GM04504 (cell line): Measurements from ENCODE around the gene IGIP.

Experiments used
- DNase-seq: peaks from one replicate; pipeline ENCODE4 v3.0.0-alpha.2; 2012; ENCODE audit warnings: low read depth

Gene IGIP

DNA sequence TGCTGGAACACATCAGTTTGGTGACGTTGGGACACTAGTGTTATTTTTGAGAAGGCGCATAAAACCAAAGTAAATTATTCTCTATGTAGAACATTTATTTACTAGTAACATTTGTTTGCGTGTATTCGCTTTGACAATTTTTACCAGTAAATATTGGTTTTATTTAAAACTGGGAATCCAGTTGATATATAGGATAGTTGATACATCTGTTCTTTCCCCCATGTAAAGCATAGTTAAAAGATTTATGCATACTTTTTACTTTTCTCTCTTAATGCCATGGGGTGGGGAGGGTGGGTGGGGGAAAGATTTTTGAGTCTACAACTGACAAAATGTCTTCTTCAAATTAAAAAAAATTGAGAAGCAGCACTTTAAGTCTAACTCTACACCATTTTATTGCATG lies at the start of gene IGIP:
Gene IGIP (plus strand): TSS at position 301 of the 400 bp plus-strand sequence. CDS start 2,540 bp downstream, outside the sequence.
- no peak for DNase-seq

DNA sequence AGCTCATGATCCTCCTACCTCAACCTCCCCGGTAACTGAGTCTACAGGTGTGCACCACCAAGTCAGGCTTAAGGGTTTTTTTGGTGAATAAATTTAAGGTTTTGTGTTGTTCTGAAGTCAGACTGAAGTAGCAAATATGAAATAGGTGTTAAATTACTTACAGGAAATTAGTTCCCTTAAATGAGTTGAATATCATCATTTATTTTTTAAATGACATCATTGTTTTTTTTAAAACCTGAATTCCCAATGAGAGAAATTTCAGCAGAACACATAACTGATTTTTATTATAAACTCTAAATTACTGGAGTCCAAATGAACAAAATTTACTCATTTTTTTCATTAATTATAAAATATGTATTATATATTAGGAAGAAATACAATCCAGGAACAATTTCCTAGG lies 49.6 kb upstream of the IGIP start:
- no peak for DNase-seq

DNA sequence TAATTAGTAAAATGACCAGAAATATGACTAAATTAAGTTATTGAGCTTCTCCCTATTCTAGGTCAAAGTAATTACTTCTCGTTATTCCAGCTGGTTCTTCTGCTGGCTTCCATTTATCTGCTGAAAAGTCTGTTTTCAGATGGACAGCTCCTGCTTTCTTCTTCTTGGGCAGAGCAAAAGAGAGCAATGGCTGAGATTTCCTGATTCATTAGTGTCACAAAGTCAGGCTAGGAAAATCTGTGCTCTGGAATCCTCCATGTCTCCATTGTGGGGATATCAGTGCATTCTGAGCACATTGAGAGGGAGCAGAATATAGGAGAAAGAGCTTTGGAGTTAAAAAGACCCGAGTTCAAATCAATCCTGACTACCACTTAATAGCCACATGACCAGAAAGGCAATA lies 48.9 kb upstream of the IGIP start:
- DNase-seq, result no peak

DNA sequence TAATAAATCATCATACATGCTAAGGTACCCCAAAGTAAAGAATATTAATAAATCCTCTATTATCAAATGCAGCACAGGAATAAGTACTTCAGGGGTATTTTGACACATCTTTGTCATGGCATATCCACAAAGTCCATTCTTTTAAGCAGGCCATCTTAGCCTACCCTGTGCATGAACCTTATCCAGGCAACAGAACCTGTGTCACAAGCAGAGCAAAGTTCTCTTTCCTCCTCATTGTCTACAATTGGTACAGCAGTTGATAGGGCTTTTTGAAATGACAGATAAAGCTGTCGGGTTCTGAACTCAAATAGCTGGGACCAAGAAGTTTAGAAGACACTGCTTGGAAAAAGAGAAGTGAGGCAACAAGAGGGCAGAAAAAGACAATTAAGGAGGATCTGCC lies 42.6 kb upstream of the IGIP start:
- no peak for DNase-seq

DNA sequence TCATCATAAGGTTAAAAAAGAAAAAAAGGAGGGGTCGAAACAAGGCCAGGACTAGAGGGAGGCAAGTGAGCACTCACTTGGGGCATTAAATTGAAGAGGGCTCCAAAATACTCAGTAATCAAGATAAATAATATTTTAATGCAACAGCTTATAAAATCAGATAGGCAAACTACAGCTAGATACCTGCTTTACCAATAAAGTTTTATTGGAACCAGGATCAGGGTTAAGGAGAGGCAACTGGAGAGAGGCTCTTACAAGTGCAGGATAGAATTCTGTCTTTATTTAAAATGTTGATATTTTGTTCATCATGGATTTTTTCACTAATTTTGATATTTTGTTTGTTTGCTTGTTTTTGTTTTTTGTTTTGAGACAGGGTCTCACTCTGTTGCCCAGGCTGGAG lies 42.1 kb upstream of the IGIP start:
- DNase-seq, result no peak

DNA sequence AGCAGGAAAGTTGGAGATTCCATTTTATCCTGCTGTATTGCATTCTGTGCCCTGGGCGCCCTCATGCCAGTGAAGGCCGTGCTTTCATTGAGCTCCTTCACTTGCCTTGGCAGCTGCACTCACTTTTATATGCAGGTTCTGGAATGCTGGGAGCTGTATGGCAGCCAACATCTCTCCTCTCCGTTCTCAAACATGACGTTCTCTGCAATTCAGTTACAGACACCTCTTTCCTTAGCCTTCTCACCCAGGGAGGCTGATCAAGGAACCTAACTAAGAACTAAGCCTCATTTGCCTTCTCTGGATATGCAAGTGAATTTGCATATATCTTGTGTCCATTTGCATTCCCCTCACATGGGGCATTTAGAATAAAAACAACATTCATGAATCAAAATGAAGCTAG lies 41.2 kb upstream of the IGIP start:
- DNase-seq, result no peak

DNA sequence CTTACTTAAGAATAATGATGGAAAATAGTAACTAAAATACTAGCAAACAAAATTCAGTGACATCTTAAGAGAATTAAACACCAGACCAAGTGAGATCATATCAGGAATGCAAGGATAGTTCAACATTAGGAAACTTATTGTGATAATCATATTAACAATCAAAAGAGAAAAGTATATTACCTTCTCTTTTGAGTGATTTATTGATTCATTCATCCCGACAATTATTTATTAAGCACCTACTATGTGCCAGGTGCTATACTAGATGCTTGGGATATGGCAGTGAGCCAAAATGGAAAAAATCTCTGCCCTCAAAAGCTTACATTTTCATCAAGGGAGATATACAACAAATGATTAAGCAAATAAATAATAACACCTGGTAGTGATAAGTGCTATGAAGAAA lies 35.5 kb upstream of the IGIP start:
- DNase-seq, result no peak

DNA sequence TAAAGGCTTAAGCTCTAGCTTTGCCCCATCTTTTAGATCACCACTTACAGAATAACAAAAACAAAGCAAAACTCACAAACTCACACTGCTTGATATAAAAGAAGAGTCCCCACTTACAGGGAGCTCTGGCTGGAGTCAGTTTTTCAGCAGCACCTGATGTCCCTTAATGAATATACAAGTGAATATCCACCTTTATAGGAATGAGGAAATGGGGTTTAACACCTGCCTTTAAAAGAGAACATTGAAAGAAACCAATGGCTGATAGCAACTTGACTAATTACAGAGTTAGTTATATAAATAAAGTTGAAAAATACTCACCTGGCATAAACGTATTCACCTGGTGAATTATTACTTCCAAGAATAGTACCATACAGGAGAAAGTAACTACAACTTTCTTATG lies 32.6 kb upstream of the IGIP start:
- DNase-seq, result no peak

DNA sequence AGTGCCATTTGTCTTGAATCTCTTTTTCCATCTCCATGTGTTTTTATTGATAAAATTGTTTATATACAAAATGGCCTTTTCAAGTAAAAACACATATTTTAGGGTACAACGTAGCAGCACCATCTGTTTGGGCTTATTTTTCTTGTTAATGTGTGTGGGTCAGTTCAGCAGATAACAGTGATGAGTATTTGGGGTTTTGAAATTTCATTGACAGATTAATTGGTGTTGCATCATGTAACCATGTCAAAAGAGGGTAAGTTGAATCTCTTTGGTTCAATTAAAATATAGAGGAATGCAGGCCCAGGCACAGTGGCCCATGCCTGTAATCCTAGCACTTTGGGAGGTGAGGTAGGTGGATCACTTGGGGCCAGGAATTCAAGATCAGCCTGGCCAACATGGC lies 31.9 kb upstream of the IGIP start:
- no peak for DNase-seq

DNA sequence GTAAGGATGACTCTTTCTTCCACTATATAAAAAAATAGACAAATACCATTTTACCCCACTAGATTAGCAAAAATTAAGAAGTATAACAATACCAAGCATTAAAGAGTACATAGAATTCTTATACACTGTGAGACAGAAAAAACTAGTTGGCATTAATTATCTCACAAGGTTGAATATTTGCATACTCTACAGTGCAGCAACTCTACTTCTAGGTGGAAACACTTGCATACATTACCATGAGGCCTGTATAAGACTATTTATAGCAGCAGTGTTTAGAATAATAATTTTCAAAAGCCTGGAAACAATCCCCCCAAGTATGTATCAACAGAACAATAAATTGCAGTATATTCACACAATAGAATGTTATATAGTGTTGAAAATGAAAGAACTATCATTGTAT lies 30.8 kb upstream of the IGIP start:
- DNase-seq, result no peak

DNA sequence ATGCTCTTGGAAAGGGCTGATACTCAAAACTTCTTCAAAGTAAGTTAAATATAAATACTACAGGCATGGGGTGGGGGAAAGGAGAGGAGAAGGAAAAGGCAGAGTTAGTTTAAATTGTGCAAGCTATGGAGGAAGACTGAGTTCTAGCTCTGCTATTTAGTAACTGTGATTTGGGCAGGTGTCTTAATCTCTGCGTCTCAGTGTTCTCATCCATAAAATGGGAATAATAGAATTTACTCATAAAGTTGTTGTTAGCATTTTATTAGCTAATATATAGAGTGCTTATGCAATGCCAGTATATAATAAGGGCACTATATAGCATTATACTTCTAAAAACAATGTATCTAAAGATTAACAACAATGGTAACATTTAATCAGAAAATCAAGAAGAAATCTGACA lies 24.6 kb upstream of the IGIP start:
- DNase-seq, result no peak

DNA sequence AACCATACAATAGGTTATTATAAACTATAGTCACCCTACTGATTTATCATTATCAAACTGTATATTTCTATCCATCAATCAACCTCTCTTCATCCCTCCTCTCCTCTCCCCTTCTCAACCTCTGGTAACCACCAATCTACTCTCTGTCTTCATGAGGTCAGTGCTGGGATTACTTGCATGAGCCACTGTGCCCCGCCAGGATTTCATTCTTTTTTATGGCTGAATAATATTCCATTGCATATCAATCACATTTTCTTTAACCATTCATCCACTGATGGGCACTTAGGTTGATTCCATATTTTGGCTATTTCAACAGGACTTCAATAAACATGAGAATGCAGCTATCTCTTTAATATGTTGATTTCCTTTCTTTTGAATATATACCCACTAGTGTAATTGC lies 22.6 kb upstream of the IGIP start:
- DNase-seq, result no peak

DNA sequence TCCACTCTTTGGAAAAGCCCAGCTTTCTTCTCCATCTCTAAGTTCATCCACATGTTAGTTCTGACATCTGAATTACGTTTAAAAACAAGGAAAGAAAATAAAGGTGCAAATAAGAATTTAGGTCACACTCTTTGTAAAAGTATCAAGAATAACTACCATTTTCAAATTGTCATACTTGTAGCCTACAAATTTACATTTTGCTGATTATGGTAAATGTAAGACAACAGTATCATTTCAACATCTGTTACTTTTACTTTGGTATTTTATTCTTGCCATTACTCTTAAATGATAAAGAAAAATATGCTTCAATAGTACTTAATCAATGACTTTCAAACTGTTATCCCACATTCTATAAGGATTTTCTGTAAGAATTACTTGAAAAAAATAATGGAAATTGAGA lies 21.6 kb upstream of the IGIP start:
- DNase-seq, result no peak

DNA sequence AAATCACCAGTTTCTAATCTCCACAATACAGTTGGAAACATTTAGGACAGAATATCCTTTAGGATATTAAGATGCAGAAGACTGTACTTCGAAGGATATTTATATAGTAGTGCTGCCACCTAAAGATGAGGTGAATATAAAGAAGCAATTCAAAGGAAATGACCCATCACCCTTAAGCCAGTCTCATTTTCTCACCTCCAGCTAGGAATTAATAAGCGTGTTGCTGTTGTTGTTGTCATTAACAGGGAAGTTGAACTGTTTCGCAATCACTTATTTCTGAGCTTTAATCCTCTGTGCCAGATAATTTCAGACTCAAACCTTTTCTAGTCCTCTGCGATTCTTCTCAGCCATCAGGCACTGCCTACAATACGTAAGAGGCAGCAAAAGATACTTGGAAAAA lies 19.6 kb upstream of the IGIP start:
- no peak for DNase-seq

DNA sequence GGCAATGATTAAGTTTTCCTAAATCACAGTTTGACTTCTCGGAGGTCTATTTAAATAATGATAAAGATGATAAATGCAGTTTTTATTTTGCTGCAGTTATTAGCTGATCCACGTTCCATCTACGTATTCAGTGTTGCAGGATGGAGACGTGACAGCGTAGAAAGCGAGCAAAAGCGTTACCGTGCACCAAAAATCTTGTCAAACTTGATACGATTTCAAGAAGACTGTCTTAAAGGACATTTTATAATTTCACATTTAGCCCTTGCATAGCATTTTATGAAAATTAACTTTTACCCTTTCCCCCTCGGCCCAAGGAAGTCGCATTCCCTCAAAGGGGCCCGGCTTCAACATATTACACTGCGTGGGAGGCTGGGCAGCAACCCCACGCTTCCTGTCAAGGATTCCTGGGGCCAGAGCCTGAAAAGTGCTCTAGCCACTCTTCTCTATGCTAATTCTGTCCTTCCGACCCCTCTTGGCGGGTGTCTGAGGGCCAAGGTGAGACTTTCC lies 18.9 kb upstream of the IGIP start:
- DNase-seq, result no peak

DNA sequence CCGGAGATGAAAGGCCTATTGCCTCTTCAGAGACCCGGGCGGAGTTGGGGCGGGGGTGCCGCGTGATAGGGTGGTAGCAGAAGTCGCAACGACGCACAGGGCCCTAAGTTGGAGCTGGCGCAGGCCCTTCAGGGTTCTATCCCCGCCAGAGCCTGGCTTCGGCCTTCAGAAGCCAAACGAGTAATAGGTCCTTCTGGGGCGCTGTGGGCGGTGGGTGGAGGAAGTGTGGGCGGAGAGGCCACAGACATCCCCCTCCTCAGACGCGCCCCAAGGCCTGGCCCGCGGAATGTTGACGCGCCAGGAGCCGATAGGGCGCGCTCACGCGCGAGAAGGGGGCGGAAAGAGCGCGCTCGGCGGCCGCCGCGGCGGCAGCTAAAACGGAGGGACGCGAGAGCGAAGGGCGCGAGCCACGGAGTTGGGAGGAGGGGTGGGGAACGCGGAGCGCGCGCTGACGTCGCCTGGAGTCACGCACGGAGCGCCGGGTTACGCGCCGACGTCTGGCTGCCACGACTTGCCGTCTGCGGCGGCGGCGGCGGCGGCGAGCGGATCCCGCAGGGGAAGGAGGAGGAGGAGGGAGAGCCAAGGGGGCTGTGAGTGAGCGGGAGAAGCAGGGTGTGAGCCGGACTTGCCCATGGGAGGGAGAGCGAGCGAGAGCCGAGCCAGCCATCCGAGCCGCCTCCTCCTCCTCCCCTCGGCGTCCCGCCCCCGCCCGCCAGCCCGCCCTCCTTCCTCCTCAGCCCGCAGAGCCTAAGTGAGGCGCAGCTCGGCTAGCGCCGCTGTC lies 18.2 kb upstream of the IGIP start:
- DNase-seq, result peak; percentile 83

DNA sequence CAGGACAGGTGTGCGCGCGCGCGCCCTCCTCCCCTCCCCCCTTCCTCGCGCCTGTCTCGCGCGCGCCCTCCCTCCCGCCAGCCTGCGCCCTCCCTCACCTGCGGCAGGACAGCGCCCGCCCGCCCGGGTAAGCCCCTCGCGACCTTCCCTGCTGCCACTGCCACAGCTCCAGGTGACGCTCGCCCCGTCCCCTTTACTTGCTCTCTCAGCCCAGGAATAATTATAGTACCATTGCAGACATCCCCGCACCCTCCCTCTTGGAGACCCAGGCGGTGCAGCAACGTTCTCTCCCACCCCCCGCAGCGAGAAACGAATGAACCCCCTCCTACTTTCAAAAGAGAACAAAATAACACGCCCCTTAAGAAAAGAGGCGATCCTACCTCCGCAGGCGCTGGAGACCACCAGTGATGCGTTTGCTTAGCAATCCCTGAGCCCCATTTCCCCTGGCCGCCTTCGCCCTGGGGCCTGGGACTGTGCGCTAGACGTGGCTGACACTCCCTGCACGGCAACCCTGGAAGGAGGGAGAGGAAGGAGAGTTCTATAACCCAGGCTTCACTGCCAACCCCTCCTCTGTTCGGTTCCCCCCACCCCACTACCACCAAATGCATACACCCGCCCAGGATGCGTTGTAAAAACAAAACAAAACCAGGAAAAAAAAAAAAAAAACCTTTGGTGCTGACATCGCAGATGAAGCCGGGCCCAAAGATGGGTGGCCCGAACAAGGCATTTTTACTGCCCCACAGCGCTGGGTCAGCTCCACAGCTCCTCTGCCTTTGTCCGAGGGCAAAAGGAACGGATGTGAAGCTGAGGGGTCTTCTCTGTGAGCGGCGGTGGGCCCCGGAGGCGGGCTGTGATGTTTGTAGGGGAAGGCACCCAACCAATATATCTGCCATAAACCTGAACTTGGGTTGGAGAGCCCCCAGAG lies 17.4 kb upstream of the IGIP start:
- no peak for DNase-seq

DNA sequence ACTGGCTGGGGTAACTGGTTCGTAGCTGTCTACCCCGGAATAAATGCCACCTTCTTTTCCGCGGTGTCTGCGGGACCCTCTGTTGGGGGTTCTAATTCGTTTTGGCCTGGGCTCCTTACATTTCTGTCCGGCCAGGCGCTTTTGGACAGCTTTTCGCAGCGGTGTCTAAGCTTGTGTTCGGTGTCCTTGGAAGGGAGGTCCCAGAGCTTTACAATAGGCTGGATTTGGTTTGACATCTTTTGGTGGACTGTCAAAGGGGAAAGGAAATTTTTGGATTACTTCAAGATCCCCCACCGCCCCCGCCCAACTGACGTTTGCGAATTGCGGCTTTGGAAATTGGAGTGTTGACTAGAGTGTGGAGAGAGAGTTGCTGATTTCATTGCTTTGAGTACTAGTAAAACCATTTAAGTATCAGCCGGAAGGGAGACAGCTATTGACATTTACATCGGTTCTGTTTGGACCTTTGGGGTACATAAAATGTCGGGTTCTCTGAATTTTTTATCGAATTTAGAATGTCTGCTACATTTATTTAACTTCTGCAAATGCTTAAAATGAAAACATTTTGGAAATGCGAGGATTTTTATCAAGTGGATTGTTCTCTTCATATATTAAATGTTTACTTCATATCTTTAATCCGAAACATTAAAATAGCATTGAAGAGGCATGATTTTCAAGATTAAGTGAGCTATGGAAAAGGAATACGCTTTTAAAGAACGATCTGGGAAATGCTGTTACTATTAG lies 16.5 kb upstream of the IGIP start:
- no peak for DNase-seq

DNA sequence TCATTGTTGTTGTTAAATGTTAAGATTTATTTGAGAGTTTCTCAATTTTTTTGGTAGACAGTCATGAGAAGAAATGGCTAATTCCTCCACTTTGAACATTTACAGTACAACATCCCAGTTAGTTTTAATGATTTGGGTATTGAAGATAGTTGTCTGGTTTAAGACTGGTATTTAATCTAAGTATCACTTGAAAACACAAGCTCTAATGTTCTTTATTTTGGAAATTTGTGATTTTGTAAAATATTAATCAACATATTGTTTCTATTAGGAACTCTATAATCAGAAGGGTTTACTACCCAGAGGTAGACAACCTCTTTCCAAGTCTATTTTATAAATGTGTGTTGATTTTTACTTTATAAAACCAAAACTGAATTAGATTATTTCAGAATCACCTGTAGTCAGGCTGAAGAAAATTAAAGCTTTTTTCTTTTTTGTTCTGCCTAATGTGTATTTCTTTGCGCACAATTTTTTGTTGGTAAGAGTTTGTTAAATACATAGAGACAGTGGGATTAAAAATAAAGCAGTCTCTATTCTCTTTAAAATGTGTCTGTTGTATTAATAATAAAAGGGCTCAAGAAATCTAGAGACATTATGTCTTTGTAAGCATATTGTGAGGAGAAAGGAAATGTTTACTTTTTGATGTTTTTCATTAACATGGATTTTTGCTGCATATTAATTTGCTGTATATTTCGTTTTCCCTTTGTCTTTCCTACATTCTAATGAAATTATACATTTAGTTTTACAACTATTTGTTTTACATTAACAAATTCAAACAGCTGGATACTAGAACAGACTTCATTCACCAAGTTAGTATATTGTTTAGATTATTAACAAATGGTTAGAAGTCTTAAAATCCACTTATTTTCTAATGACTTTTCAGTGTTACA lies 15.7 kb upstream of the IGIP start:
- DNase-seq, result no peak

DNA sequence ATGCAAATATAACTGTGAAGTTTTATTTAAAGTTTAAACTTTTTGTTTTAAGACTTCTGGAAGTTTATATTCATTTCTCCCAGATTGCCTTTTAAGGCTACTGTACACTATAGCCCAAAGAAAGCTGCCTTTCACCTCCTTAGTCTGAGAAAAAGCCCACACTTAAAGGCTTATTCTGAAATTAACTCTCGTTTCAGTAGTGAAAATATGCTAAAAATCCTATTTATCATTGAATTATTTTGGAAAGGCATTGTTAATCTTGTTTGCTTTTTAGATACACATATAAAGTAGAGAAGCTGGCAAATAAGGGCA lies 15.1 kb upstream of the IGIP start:
- DNase-seq, result no peak

DNA sequence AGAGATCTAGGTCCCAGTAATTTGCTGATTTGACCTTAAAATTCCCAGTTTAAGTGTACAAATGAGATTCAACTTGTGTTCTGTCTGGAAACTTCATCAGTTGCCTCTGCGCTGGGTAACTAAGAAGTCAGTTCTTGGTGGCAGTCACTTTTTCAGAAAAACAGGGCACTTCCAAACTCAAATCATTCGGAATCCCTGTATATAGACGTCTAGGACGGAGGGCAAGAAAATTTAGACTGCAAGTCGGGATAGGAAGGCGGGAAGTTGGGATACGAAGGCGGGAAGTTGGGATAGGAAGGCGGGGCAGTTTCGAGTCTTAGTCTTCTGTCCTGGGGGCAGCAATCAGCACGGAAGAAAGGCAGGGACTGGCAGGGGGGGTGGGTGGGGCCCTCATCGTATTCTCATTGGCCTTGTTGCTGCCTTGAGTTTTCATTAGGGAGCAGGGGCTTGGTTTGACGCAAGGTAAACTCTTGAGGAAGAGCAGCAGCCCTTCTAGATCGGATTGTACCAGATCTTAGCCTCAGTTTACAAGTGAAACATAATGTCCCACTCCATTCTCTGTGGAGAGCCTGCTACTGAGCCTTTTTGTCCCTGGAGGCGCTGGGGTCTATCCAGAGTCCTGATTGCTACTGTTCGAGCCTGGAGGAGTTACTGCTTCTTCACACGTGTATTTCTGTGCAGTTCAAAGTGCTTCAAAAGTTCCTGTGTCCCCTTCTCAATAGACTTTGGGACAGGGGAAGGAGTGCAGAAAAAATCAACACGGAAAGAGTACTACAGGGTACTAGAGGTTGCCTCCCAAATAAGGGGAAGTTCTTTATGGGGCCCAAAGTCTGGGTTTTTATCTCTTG lies 14.5 kb upstream of the IGIP start:
- no peak for DNase-seq
